Measurements from ENCODE around the gene GORAB. TPM values are rescaled to one million over a fixed set of nuclear protein-coding genes. Genes with fewer than 3 reads are reported as not detected.

GORAB gene
- total RNA-seq, 1 donor from 2014 or later, result 11.2 TPM

DNA sequence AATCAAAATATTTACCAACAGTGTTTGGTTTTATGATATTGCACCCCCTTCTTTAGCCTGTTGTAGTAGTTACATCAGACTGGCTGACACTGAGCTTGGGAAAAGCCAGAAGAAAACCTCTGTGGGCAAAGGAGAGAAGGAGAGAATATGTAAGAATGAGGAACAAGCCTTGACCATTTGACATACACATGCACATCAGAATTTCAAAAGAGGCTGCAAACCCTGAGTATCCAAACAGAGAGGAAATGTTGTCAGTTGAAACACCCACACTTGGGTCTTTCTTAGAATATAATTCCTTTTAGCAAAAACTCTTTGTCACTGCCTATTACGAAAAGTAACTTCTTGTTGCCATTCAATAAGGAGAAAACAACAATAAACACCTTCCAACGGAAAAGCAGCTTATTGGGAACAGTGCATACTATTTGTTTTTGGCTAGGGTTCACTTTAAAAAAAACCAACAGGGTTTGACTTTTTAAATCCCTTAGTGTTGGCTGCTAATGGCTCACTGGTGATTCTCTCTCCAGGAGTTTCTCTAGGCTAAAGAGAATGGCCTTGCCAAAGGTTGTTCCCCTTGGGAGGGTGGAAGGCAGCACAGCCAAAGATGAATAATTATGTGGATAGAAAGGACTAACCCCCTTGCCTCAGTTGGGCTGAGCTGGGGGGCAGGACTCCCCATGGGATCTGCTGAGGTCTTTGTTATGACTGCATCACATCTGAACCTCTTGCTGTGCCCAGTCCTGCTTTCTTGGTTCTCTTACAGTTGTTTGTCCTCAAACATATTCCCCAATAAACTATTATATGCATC lies 48.9 kb downstream of the GORAB start:
- no peak overlapping the region for H3K4me3 Mint-ChIP-seq (ENCODE audit: unreplicated experiment)
- H3K36me3 Mint-ChIP-seq (ENCODE audit: low read depth, unreplicated experiment), result no peaks in the 10 kb centered on the region
- Histone ChIP-seq H3K4me1 (ENCODE audit: insufficient read depth, low read length) (no peaks in the 10 kb centered on the region), H3K27ac (ENCODE audit: low read depth, low read length) (no peak overlapping the region), H3K4me2 (ENCODE audit: low read length) (no peak overlapping the region), H3K36me3 (ENCODE audit: insufficient read depth, low read length) (no peaks in the 10 kb centered on the region), H3K4me3 (ENCODE audit: insufficient read depth, low read depth, low read length) (no peak overlapping the region), H3K9me3 (ENCODE audit: insufficient read depth, low read depth, low read length) (no peaks in the 10 kb centered on the region), H3K79me2 (ENCODE audit: insufficient read depth, low read length) (no peaks in the 10 kb centered on the region), H2AFZ (ENCODE audit: low read depth, low read length) (no peak overlapping the region), H4K20me1 (ENCODE audit: insufficient read depth, low read length) (no peaks in the 10 kb centered on the region), H3K27me3 (ENCODE audit: insufficient read depth, low read length) (no peaks in the 10 kb centered on the region), H3K9ac (ENCODE audit: low read length) (no peak overlapping the region)
- peaks cover under 1% of the 10 kb centered on the region for H3K27me3 Mint-ChIP-seq (ENCODE audit: low read depth, unreplicated experiment)
- H3K4me1 Mint-ChIP-seq (ENCODE audit: low read depth, unreplicated experiment), result no peaks in the 10 kb centered on the region
- DNase-seq (ENCODE audit: low read depth) (no peak), FAIRE-seq (no peak)
- TF ChIP-seq CTCF (IDR thresholded peaks at IDR 0.05; ENCODE audit: insufficient read depth, low read depth, low read length) (no peak), EZH2 (IDR thresholded peaks at IDR 0.05; ENCODE audit: insufficient read depth, low read length) (no peak)
- H3K27ac Mint-ChIP-seq (ENCODE audit: unreplicated experiment), result no peak overlapping the region
- H3K9me3 Mint-ChIP-seq (ENCODE audit: unreplicated experiment), result no peaks in the 10 kb centered on the region

GRCh38 chr1:170583186-170583585 lies 51.2 kb downstream of the GORAB start:
- Mint-ChIP-seq H3K27ac (ENCODE audit: unreplicated experiment) (no peak overlapping the region), H3K9me3 (ENCODE audit: unreplicated experiment) (no peaks in the 10 kb centered on the region), H3K4me3 (ENCODE audit: unreplicated experiment) (no peak overlapping the region), H3K27me3 (ENCODE audit: low read depth, unreplicated experiment) (peaks cover 4% of the 10 kb centered on the region), H3K36me3 (ENCODE audit: low read depth, unreplicated experiment) (no peaks in the 10 kb centered on the region), H3K4me1 (ENCODE audit: low read depth, unreplicated experiment) (peaks cover 2% of the 10 kb centered on the region)
- DNase-seq (ENCODE audit: low read depth) (no peak), FAIRE-seq (no peak)
- Histone ChIP-seq H2AFZ (ENCODE audit: low read depth, low read length) (no peak overlapping the region), H3K9ac (ENCODE audit: low read length) (no peak overlapping the region), H3K27me3 (ENCODE audit: insufficient read depth, low read length) (no peaks in the 10 kb centered on the region), H3K4me3 (ENCODE audit: insufficient read depth, low read depth, low read length) (no peak overlapping the region), H4K20me1 (ENCODE audit: insufficient read depth, low read length) (no peaks in the 10 kb centered on the region), H3K4me1 (ENCODE audit: insufficient read depth, low read length) (peaks cover 8% of the 10 kb centered on the region), H3K79me2 (ENCODE audit: insufficient read depth, low read length) (no peaks in the 10 kb centered on the region), H3K36me3 (ENCODE audit: insufficient read depth, low read length) (no peaks in the 10 kb centered on the region), H3K27ac (ENCODE audit: low read depth, low read length) (no peak overlapping the region), H3K9me3 (ENCODE audit: insufficient read depth, low read depth, low read length) (no peaks in the 10 kb centered on the region), H3K4me2 (ENCODE audit: low read length) (no peak overlapping the region)
- TF ChIP-seq CTCF (IDR thresholded peaks at IDR 0.05; ENCODE audit: insufficient read depth, low read depth, low read length) (no peak), EZH2 (IDR thresholded peaks at IDR 0.05; ENCODE audit: insufficient read depth, low read length) (no peak)

Data from astrocyte (in vitro differentiated cells and primary cell).